ENCODE measurements around the gene CFAP74. TPM values are rescaled to one million over a fixed set of nuclear protein-coding genes. Genes with fewer than 3 reads are reported as not detected.
A peak's percentile ranks its signal among the peaks of the same experiment; 100 is the strongest.

The CFAP74 gene
- total and polyA plus RNA-seq, 2 of the 13 experiments (the other 11 are each of a cell fraction or from before 2014, with no cell fraction given): 0.27 to 0.62 TPM

GRCh38 chr1:2049225-2049717, 45.7 kb upstream of the CFAP74 start (continued):
- TF ChIP-seq FOXC1 (CRISPR knock-in tag; IDR thresholded peaks at IDR 0.05; ENCODE audit: borderline replicate concordance) (peak; percentile 40; the same call in 1 of the 2 replicates), MNT (IDR thresholded peaks at IDR 0.05) (peak; percentile 79), ZNF563 (CRISPR knock-in tag; IDR thresholded peaks at IDR 0.05) (peak; percentile 71; the same call in 1 of the 2 replicates), TGIF2 (CRISPR knock-in tag; IDR thresholded peaks at IDR 0.05) (peak; percentile 83), SIN3A (IDR thresholded peaks at IDR 0.05; ENCODE audit: borderline replicate concordance, low read depth, low read length) (no peak; the same call in 1 of the 2 replicates), ZNF883 (CRISPR knock-in tag; IDR thresholded peaks at IDR 0.05; ENCODE audit: not compliant biosample characterization) (peak; percentile 21), THAP9 (CRISPR knock-in tag; IDR thresholded peaks at IDR 0.05; ENCODE audit: borderline replicate concordance) (peak; percentile 76; the same call in 1 of the 2 replicates), ZBED4 (CRISPR knock-in tag; IDR thresholded peaks at IDR 0.05; ENCODE audit: borderline replicate concordance) (0 out of 2 replicates have a peak, but pooled peaks have one; percentile 9), KLF9 (CRISPR knock-in tag; IDR thresholded peaks at IDR 0.05; ENCODE audit: low read depth) (peak; percentile 33; the same call in 1 of the 2 replicates), ZMYM3 (CRISPR knock-in tag; IDR thresholded peaks at IDR 0.05) (peak; percentile 52; the same call in 1 of the 2 replicates), SRY (CRISPR knock-in tag; IDR thresholded peaks at IDR 0.05) (peak; percentile 83; the same call in 1 of the 2 replicates), ZBTB39 (CRISPR knock-in tag; IDR thresholded peaks at IDR 0.05) (0 out of 2 replicates have a peak, but pooled peaks have one; percentile 72), ZNF672 (CRISPR knock-in tag; IDR thresholded peaks at IDR 0.05) (no peak), ZNF574 (CRISPR knock-in tag; IDR thresholded peaks at IDR 0.05) (peak; percentile 40; the same call in 1 of the 2 replicates)

All from HepG2 (cell line).